Testis (tissue), 3 donors: ENCODE measurements around the gene LRRTM3. TPM values are rescaled to one million over a fixed set of nuclear protein-coding genes. Genes with fewer than 3 reads are reported as not detected.

Experiments used
- DNase-seq: peaks from one replicate; pipeline ENCODE4 v3.0.0-alpha.2; 2019
- H3K27ac ChIP-seq, 2 donors: fragments of 200-600 bp; sonication (generic); one replicate each; pipeline ENCODE4 v1.5.1; 2019
- H3K27me3 ChIP-seq: fragments of 200-600 bp; sonication (generic); one replicate; pipeline ENCODE4 v1.5.1; 2019
- H3K36me3 ChIP-seq: fragments of 200-600 bp; sonication (generic); one replicate; pipeline ENCODE4 v1.5.1; 2017; ENCODE audit warnings: low read depth; ENCODE audit errors: missing control alignments
- H3K4me1 ChIP-seq: fragments of 200-600 bp; sonication (generic); one replicate; pipeline ENCODE4 v1.5.1; 2019
- H3K4me3 ChIP-seq, 2 donors: fragments of 200-600 bp; sonication (generic); one replicate each; pipeline ENCODE4 v1.5.1; 2017 to 2019
- H3K9me3 ChIP-seq: fragments of 200-600 bp; sonication (generic); one replicate; pipeline ENCODE4 v1.5.1; 2017
- CTCF ChIP-seq, 3 experiments: fragments of 450-650 bp in 2 of 3; fragments of 200-600 bp in 1 of 3; sonication (generic) in 1 of 3; IDR thresholded peaks; one replicate each; pipeline ENCODE4 v1.5.1; 2016 to 2019; ENCODE audit warnings: antibody characterized with exemption in 3 of 3, mild to moderate bottlenecking in 2 of 3, moderate library complexity in 1 of 3
- POLR2A ChIP-seq: fragments of 450-650 bp; IDR thresholded peaks from one replicate; pipeline ENCODE4 v1.6.1; 2017; ENCODE audit warnings: antibody characterized with exemption, mild to moderate bottlenecking, moderate library complexity
- WGBS, 2 donors: methylation state at CpG; one replicate each; pipeline ENCODE4 v1.1.5; 2018; 5-methylcytosine and 5-hydroxymethylcytosine counted together
- intact Hi-C: fragments of 100-400 bp; cut with DNase I; formaldehyde crosslinking; loops from one replicate; pipeline ENCODE4 v1.15.1; 2023; ENCODE audit warnings: low total_unique reads
- polyA plus RNA-seq: library from polyadenylated mRNA; stranded (reverse); fragments of 350-450 nt; fragmentation: Illumina TruSeq; extraction: RNeasy Lipid Tissue Mini Kit (QIAGEN cat#74804); gene quantifications from one replicate; pipeline ENCODE4 v1.2.3, GENCODE V29; 2014; ENCODE audit warnings: low read depth, low replicate concordance; ENCODE audit not compliant: insufficient read depth
- total RNA-seq, 2 donors: library from RNA; depleted of rRNA; stranded (reverse); fragments of >200 nt; gene quantifications; one replicate each; pipeline ENCODE4 v1.2.3, GENCODE V29; 2016

LRRTM3 gene
- total and polyA plus RNA-seq, 3 donors from 2014 or later = 0.94 to 14.0 (median 10.5) TPM

- intact Hi-C loops = no loop called here
- Histone ChIP-seq H3K9me3 (no peaks in the 10 kb centered on the region), H3K27ac (no peak overlapping the region), H3K4me3 (no peak overlapping the region), H3K4me1 (no peaks in the 10 kb centered on the region), H3K27me3 (no peaks in the 10 kb centered on the region), H3K36me3 (no peaks in the 10 kb centered on the region)
- no peak for DNase-seq
- 59 to 79% methylated on average over 1 of the region's 1 CpG for WGBS, 2 donors
- TF ChIP-seq CTCF (IDR thresholded peaks at IDR 0.05) = no peak
Observed at GRCh38 chr10:67115972-67116371, 190.1 kb downstream of the LRRTM3 start.

- Histone ChIP-seq H3K36me3 (no peaks in the 10 kb centered on the region), H3K4me1 (no peaks in the 10 kb centered on the region), H3K27me3 (no peaks in the 10 kb centered on the region), H3K4me3 (no peak overlapping the region), H3K27ac (no peak overlapping the region), H3K9me3 (no peaks in the 10 kb centered on the region)
- intact Hi-C loops = no loop called here
- WGBS, 2 donors = 40 to 45% methylated on average over 1 of the region's 1 CpG
- TF ChIP-seq CTCF (IDR thresholded peaks at IDR 0.05) (no peak), POLR2A (no peak)
- no peak for DNase-seq
Observed at GRCh38 chr10:67119651-67120050, 193.8 kb downstream of the LRRTM3 start.

- WGBS, 2 donors = 81 to 88% methylated on average over 2 of the region's 2 CpGs
- no peak overlapping the region for H3K4me3 ChIP-seq
- no peaks in the 10 kb centered on the region for H3K36me3 ChIP-seq
- H3K27ac ChIP-seq = no peak overlapping the region
- no peak for DNase-seq
- H3K27me3 ChIP-seq = no peaks in the 10 kb centered on the region
- TF ChIP-seq POLR2A = no peak
- TF ChIP-seq CTCF (IDR thresholded peaks at IDR 0.05) = no peak
- intact Hi-C loops = no loop called here
- H3K4me1 ChIP-seq = no peaks in the 10 kb centered on the region
- no peaks in the 10 kb centered on the region for H3K9me3 ChIP-seq
Observed at GRCh38 chr10:67127441-67127840, 201.6 kb downstream of the LRRTM3 start.

- Histone ChIP-seq H3K4me1 (no peaks in the 10 kb centered on the region), H3K36me3 (no peaks in the 10 kb centered on the region), H3K27me3 (no peaks in the 10 kb centered on the region), H3K4me3 (no peak overlapping the region), H3K27ac (no peak overlapping the region), H3K9me3 (no peaks in the 10 kb centered on the region)
- DNase-seq = no peak
- WGBS, 2 donors = 62 to 70% methylated on average over 2 of the region's 2 CpGs
- TF ChIP-seq POLR2A = no peak
- no peak for TF ChIP-seq CTCF (IDR thresholded peaks at IDR 0.05)
- intact Hi-C loops = no loop called here
Observed at GRCh38 chr10:67140641-67141040, 214.8 kb downstream of the LRRTM3 start.

- WGBS, 2 donors = 58 to 79% methylated on average over 6 of the region's 6 CpGs
- Histone ChIP-seq H3K27me3 (no peaks in the 10 kb centered on the region), H3K27ac (no peak overlapping the region), H3K4me3 (no peak overlapping the region), H3K36me3 (no peaks in the 10 kb centered on the region), H3K9me3 (no peaks in the 10 kb centered on the region), H3K4me1 (no peaks in the 10 kb centered on the region)
- TF ChIP-seq POLR2A (no peak), CTCF (IDR thresholded peaks at IDR 0.05) (no peak)
- DNase-seq = no peak
- intact Hi-C loops = no loop called here
Observed at GRCh38 chr10:67141300-67141699, 215.5 kb downstream of the LRRTM3 start.
